Karpas-422 (cell line): Measurements from ENCODE around the gene CORO7. TPM values are rescaled to one million over a fixed set of nuclear protein-coding genes. Genes with fewer than 3 reads are reported as not detected.

Experiments
- DNase-seq: peaks from one replicate; pipeline ENCODE4 v3.0.0-alpha.2; 2015
- H2AFZ ChIP-seq: fragments of 200-600 bp; sonication (generic); 2 replicates; pipeline ENCODE4 v1.6.1; 2014; ENCODE audit warnings: antibody characterized with exemption, low read length, mixed read lengths
- H3K27ac ChIP-seq: fragments of 200-600 bp; sonication (generic); 2 replicates; pipeline ENCODE4 v1.5.1; 2014; ENCODE audit warnings: mild to moderate bottlenecking, low read length, moderate library complexity
- H3K27me3 ChIP-seq: fragments of 200-600 bp; sonication (generic); 2 replicates; pipeline ENCODE4 v1.6.1; 2014; ENCODE audit warnings: low read length, mixed read lengths
- H3K36me3 ChIP-seq: fragments of 200-600 bp; sonication (generic); 2 replicates; pipeline ENCODE4 v1.6.1; 2014; ENCODE audit warnings: low read length, mixed read lengths; ENCODE audit not compliant: insufficient read depth
- H3K4me1 ChIP-seq: fragments of 200-600 bp; sonication (generic); 2 replicates; pipeline ENCODE4 v1.6.1; 2014; ENCODE audit warnings: mild to moderate bottlenecking, low read length, mixed read lengths
- H3K4me2 ChIP-seq: fragments of 200-600 bp; sonication (generic); 2 replicates; pipeline ENCODE4 v1.6.1; 2014; ENCODE audit warnings: low read length, low read depth, mild to moderate bottlenecking; ENCODE audit not compliant: poor library complexity, severe bottlenecking
- H3K4me3 ChIP-seq: fragments of 200-600 bp; sonication (generic); 2 replicates; pipeline ENCODE4 v1.5.1; 2014; ENCODE audit warnings: mild to moderate bottlenecking, antibody characterized with exemption, low read length, mixed read lengths
- H3K79me2 ChIP-seq: fragments of 200-600 bp; sonication (generic); 2 replicates; pipeline ENCODE4 v1.6.1; 2014; ENCODE audit warnings: mild to moderate bottlenecking, low read length, mixed read lengths
- H3K9ac ChIP-seq: fragments of 200-600 bp; sonication (generic); 2 replicates; pipeline ENCODE4 v1.6.0; 2014; ENCODE audit warnings: low read length
- H3K9me2 ChIP-seq: fragments of 200-600 bp; sonication (generic), shearing (Covaris generic); replicated peaks from 2 replicates; pipeline ENCODE4 v1.6.0; 2014; ENCODE audit warnings: mild to moderate bottlenecking, low read length, moderate library complexity; ENCODE audit not compliant: insufficient read depth
- H3K9me3 ChIP-seq: fragments of 300-700, 200-600 bp; sonication (generic); 2 replicates; pipeline ENCODE4 v1.6.1; 2014; ENCODE audit warnings: low read length, mixed read lengths
- H4K20me1 ChIP-seq: fragments of 200-600 bp; sonication (generic); 2 replicates; pipeline ENCODE4 v1.6.1; 2014; ENCODE audit warnings: mild to moderate bottlenecking, antibody characterized with exemption, low read length, low read depth; ENCODE audit not compliant: insufficient read depth
- total RNA-seq: library from RNA; depleted of rRNA; stranded (reverse); fragments of >200 nt; shearing (Covaris generic); gene quantifications from 2 replicates; pipeline ENCODE4 v1.2.3, GENCODE V29; 2014; ENCODE audit warnings: low replicate concordance

CORO7 gene
- total RNA-seq, 1 experiment from 2014 or later, result 46.2 TPM

DNA sequence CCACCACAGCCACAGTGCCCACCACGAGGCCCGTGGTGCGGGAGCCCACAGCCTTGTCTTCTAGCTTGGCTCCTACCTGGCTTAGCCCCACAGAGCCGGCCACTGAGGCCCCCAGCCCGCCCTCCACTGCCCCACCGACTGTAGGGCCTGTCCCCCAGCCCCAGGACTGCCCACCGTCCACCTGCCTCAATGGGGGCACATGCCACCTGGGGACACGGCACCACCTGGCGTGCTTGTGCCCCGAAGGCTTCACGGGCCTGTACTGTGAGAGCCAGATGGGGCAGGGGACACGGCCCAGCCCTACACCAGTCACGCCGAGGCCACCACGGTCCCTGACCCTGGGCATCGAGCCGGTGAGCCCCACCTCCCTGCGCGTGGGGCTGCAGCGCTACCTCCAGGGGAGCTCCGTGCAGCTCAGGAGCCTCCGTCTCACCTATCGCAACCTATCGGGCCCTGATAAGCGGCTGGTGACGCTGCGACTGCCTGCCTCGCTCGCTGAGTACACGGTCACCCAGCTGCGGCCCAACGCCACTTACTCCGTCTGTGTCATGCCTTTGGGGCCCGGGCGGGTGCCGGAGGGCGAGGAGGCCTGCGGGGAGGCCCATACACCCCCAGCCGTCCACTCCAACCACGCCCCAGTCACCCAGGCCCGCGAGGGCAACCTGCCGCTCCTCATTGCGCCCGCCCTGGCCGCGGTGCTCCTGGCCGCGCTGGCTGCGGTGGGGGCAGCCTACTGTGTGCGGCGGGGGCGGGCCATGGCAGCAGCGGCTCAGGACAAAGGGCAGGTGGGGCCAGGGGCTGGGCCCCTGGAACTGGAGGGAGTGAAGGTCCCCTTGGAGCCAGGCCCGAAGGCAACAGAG, 34.2 kb downstream of the CORO7 start:
- Histone ChIP-seq H3K4me2 (no peak overlapping the region), H3K27ac (no peak overlapping the region), H3K4me1 (peaks cover 7% of the 10 kb centered on the region; the same call in 1 of the 2 replicates), H3K36me3 (no peaks in the 10 kb centered on the region), H3K4me3 (no peak overlapping the region), H3K27me3 (no peaks in the 10 kb centered on the region), H3K9ac (no peak overlapping the region), H2AFZ (no peak overlapping the region), H4K20me1 (peaks cover 24% of the 10 kb centered on the region; the same call in 1 of the 2 replicates), H3K79me2 (no peaks in the 10 kb centered on the region), H3K9me3 (no peaks in the 10 kb centered on the region), H3K9me2 (no peaks in the 10 kb centered on the region)
- no peak for DNase-seq

DNA sequence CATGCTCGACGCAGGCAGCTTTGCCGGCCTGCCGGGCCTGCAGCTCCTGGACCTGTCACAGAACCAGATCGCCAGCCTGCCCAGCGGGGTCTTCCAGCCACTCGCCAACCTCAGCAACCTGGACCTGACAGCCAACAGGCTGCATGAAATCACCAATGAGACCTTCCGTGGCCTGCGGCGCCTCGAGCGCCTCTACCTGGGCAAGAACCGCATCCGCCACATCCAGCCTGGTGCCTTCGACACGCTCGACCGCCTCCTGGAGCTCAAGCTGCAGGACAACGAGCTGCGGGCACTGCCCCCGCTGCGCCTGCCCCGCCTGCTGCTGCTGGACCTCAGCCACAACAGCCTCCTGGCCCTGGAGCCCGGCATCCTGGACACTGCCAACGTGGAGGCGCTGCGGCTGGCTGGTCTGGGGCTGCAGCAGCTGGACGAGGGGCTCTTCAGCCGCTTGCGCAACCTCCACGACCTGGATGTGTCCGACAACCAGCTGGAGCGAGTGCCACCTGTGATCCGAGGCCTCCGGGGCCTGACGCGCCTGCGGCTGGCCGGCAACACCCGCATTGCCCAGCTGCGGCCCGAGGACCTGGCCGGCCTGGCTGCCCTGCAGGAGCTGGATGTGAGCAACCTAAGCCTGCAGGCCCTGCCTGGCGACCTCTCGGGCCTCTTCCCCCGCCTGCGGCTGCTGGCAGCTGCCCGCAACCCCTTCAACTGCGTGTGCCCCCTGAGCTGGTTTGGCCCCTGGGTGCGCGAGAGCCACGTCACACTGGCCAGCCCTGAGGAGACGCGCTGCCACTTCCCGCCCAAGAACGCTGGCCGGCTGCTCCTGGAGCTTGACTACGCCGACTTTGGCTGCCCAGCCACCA, 35.1 kb downstream of the CORO7 start:
- H3K36me3 ChIP-seq, result no peaks in the 10 kb centered on the region
- no peaks in the 10 kb centered on the region for H3K79me2 ChIP-seq

DNA sequence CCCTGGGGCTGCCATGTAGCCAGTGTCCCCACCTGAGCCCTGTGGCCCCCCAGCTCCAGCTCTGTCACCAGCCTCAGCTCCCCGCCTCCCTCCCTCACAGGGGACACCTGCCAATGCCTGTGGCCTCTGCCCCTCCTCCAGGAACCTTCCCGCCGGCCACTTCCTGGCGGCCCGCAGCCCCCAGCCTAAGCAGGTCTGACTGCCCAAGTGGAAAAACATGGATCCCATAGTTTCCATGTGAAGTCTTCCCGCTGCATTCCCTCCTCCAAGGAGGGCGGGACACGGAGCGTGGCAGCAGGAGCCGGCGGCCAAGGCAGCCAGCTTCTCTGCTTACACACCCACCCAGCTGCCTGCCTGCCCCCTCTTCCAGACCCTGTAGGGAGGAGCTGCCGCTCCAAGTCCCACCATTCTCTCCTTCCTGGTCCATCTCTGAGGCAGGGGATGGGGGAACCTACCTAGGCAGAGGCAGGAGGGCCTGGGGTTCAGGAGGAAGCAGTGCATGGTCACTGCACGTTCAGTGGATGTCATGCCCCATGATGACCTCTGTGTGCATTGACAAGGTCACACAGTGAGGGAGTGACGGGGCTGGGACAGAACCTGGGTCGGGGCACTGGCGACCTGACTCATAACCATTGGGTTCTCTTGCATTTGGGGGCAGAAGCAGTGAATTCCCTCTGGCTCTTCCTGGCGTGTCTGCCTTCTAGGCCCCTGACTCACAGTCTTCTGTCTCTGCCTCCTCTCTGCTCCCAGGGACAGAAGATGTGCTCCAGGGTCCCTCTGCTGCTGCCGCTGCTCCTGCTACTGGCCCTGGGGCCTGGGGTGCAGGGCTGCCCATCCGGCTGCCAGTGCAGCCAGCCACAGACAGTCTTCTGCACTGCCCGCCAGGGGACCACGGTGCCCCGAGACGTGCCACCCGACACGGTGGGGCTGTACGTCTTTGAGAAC, 36.0 kb downstream of the CORO7 start:
- Histone ChIP-seq H2AFZ (no peak overlapping the region), H4K20me1 (peaks cover 35% of the 10 kb centered on the region; the same call in 1 of the 2 replicates), H3K9me3 (no peaks in the 10 kb centered on the region), H3K4me2 (no peak overlapping the region), H3K27ac (no peak overlapping the region), H3K79me2 (no peaks in the 10 kb centered on the region), H3K27me3 (no peaks in the 10 kb centered on the region), H3K36me3 (no peaks in the 10 kb centered on the region), H3K4me1 (peaks cover 7% of the 10 kb centered on the region; the same call in 1 of the 2 replicates), H3K4me3 (no peak overlapping the region), H3K9me2 (no peaks in the 10 kb centered on the region), H3K9ac (no peak overlapping the region)
- DNase-seq, result no peak

More for the DNA sequence above, 35.1 kb downstream of the CORO7 start:
- no peak overlapping the region for H3K4me2 ChIP-seq
- no peaks in the 10 kb centered on the region for H3K27me3 ChIP-seq
- no peak overlapping the region for H2AFZ ChIP-seq
- H4K20me1 ChIP-seq, result peaks cover 27% of the 10 kb centered on the region; the same call in 1 of the 2 replicates
- H3K9ac ChIP-seq, result no peak overlapping the region
- H3K9me3 ChIP-seq, result no peaks in the 10 kb centered on the region
- no peak overlapping the region for H3K4me3 ChIP-seq
- no peaks in the 10 kb centered on the region for H3K9me2 ChIP-seq
- H3K4me1 ChIP-seq, result peaks cover 7% of the 10 kb centered on the region; the same call in 1 of the 2 replicates
- DNase-seq, result no peak
- no peak overlapping the region for H3K27ac ChIP-seq

- Histone ChIP-seq H3K4me2 (no peak overlapping the region), H3K9me2 (no peaks in the 10 kb centered on the region), H3K4me3 (no peak overlapping the region), H3K79me2 (no peaks in the 10 kb centered on the region), H3K9ac (no peak overlapping the region), H3K27ac (no peak overlapping the region), H4K20me1 (peaks cover 35% of the 10 kb centered on the region; the same call in 1 of the 2 replicates), H3K36me3 (no peaks in the 10 kb centered on the region), H3K4me1 (peaks cover 5% of the 10 kb centered on the region; the same call in 1 of the 2 replicates), H3K27me3 (no peaks in the 10 kb centered on the region), H3K9me3 (no peaks in the 10 kb centered on the region), H2AFZ (no peak overlapping the region)
- no peak for DNase-seq
These were observed 37.3 kb downstream of the CORO7 start for GRCh38 chr16:4378999-4379690.

- Histone ChIP-seq H3K9ac (no peak overlapping the region), H3K9me2 (no peaks in the 10 kb centered on the region), H4K20me1 (peaks cover 42% of the 10 kb centered on the region; the same call in 1 of the 2 replicates), H2AFZ (no peak overlapping the region), H3K4me1 (peaks cover 8% of the 10 kb centered on the region), H3K4me3 (no peak overlapping the region), H3K27me3 (no peaks in the 10 kb centered on the region), H3K9me3 (no peaks in the 10 kb centered on the region), H3K4me2 (no peak overlapping the region), H3K27ac (no peak overlapping the region), H3K36me3 (no peaks in the 10 kb centered on the region; the same call in 1 of the 2 replicates), H3K79me2 (no peaks in the 10 kb centered on the region)
- no peak for DNase-seq
These were observed 38.2 kb downstream of the CORO7 start for GRCh38 chr16:4378161-4378666.

- no peaks in the 10 kb centered on the region for H3K9me3 ChIP-seq
- H3K9ac ChIP-seq, result no peak overlapping the region
- no peak overlapping the region for H2AFZ ChIP-seq
- no peak for DNase-seq
- no peaks in the 10 kb centered on the region for H3K27me3 ChIP-seq
- no peaks in the 10 kb centered on the region for H3K79me2 ChIP-seq
- no peak overlapping the region for H3K27ac ChIP-seq
- H3K36me3 ChIP-seq, result no peaks in the 10 kb centered on the region; the same call in 1 of the 2 replicates
- H3K4me3 ChIP-seq, result no peak overlapping the region
- H3K4me1 ChIP-seq, result peaks cover 13% of the 10 kb centered on the region
- H4K20me1 ChIP-seq, result peaks cover 47% of the 10 kb centered on the region; the same call in 1 of the 2 replicates
- H3K4me2 ChIP-seq, result no peak overlapping the region
- no peaks in the 10 kb centered on the region for H3K9me2 ChIP-seq
These were observed 38.7 kb downstream of the CORO7 start for GRCh38 chr16:4377573-4378154.
